Tibial nerve (tissue), 4 donors: ENCODE measurements around the gene ENDOG. TPM values are rescaled to one million over a fixed set of nuclear protein-coding genes. Genes with fewer than 3 reads are reported as not detected.
A peak's percentile ranks its signal among the peaks of the same experiment; 100 is the strongest.
"Not testable (repeated sequence)": the region's sequence is repeated elsewhere in the genome, so short reads cannot be mapped to it uniquely, and the experiment has no call there.

Experiments used
- DNase-seq, 2 donors: peaks; one replicate each; pipeline ENCODE4 v3.0.0-alpha.2; 2019; ENCODE audit warnings: low spot score in 2 of 2
- H3K27ac ChIP-seq, 4 donors: fragments of 200-600 bp; sonication (generic) in 3 of 4; one replicate each; pipeline ENCODE4 v1.5.1; 2017 to 2019; ENCODE audit warnings: mild to moderate bottlenecking in 1 of 4
- H3K27me3 ChIP-seq, 2 donors: fragments of 200-600 bp; sonication (generic) in 1 of 2; one replicate each; pipeline versions ENCODE4 v1.5.1 to v1.6.0; 2017 to 2019
- H3K36me3 ChIP-seq, 3 donors: fragments of 200-600 bp; sonication (generic); one replicate each; pipeline ENCODE4 v1.5.1; 2018 to 2019
- H3K4me1 ChIP-seq, 4 donors: fragments of 200-600 bp; sonication (generic) in 3 of 4; one replicate each; pipeline ENCODE4 v1.5.1; 2017 to 2019
- H3K4me3 ChIP-seq, 4 donors: fragments of 200-600 bp; sonication (generic) in 3 of 4; one replicate each; pipeline ENCODE4 v1.5.1; 2017 to 2019; ENCODE audit warnings: mild to moderate bottlenecking in 1 of 4, moderate library complexity in 1 of 4
- H3K9me3 ChIP-seq, 4 donors: fragments of 200-600 bp; sonication (generic) in 3 of 4; one replicate each; pipeline ENCODE4 v1.5.1; 2017 to 2019
- CTCF ChIP-seq, 5 experiments: fragments of 200-600 bp in 3 of 5; fragments of 450-650 bp in 2 of 5; sonication (generic) in 3 of 5; IDR thresholded peaks; one replicate each; pipeline ENCODE4 v1.5.1; 2016 to 2019; ENCODE audit warnings: antibody characterized with exemption in 5 of 5, mild to moderate bottlenecking in 3 of 5, moderate library complexity in 2 of 5
- EP300 ChIP-seq, 2 donors: sonication (generic); formaldehyde crosslinking; IDR thresholded peaks; one replicate each; pipeline ENCODE4 v1.6.1; 2017; ENCODE audit warnings: antibody characterized with exemption in 2 of 2, mild to moderate bottlenecking in 1 of 2
- POLR2A ChIP-seq, 2 donors: fragments of 450-650 bp; IDR thresholded peaks; one replicate each; pipeline ENCODE4 v1.6.1; 2017; ENCODE audit warnings: antibody characterized with exemption in 2 of 2, mild to moderate bottlenecking in 2 of 2, moderate library complexity in 2 of 2
- WGBS, 2 donors: methylation state at CpG; one replicate each; pipeline ENCODE4 v1.1.5; 2018; 5-methylcytosine and 5-hydroxymethylcytosine counted together
- total RNA-seq, 4 donors: library from RNA; depleted of rRNA; stranded (reverse); fragments of >200 nt; gene quantifications; one replicate each; pipeline ENCODE4 v1.1.0, GENCODE V29; 2016

The ENDOG gene
- total RNA-seq, 4 donors from 2014 or later: 22.8 to 53.1 (median 48.8) TPM

GRCh38 chr9:128863647-128864046 lies 45.3 kb downstream of the ENDOG start:
- Histone ChIP-seq H3K9me3 (no peaks in the 10 kb centered on the region), H3K27ac (peak overlapping the region in 1 of 4 donors; percentile 44), H3K36me3 (no peaks in the 10 kb centered on the region), H3K27me3 (no peaks in the 10 kb centered on the region), H3K4me3 (no peak overlapping the region), H3K4me1 (peaks cover 0 to 14% (median 1%) of the 10 kb centered on the region in 4 donors)
- DNase-seq: peak; percentile 54 to 64
- TF ChIP-seq POLR2A (IDR thresholded peaks at IDR 0.05) (no peak), CTCF (IDR thresholded peaks at IDR 0.05) (peak; percentile 89 to 98 (median 96))
- 19 to 22% methylated on average over 10 of the region's 10 CpGs for WGBS, 2 donors

GRCh38 chr9:128870128-128870940 lies 52.0 kb downstream of the ENDOG start:
- no peaks in the 10 kb centered on the region for H3K9me3 ChIP-seq
- H3K27me3 ChIP-seq: no peaks in the 10 kb centered on the region
- H3K4me3 ChIP-seq: no peak overlapping the region
- TF ChIP-seq EP300 (IDR thresholded peaks at IDR 0.05) (no peak), CTCF (IDR thresholded peaks at IDR 0.05) (no peak), POLR2A (IDR thresholded peaks at IDR 0.05) (no peak)
- 58 to 65% methylated on average over 7 of the region's 7 CpGs for WGBS, 2 donors
- H3K36me3 ChIP-seq: peaks cover 0 to 4% (median 0%) of the 10 kb centered on the region in 3 donors
- no peak overlapping the region for H3K27ac ChIP-seq
- DNase-seq: no peak
- no peaks in the 10 kb centered on the region for H3K4me1 ChIP-seq

GRCh38 chr9:128870941-128871265 lies 52.6 kb downstream of the ENDOG start:
- H3K36me3 ChIP-seq, H3K4me1 ChIP-seq, H3K9me3 ChIP-seq, H3K27me3 ChIP-seq, H3K4me3 ChIP-seq, H3K27ac ChIP-seq, DNase-seq: not testable (repeated sequence)
- WGBS, 2 donors: 87 to 90% methylated on average over 7 of the region's 7 CpGs

Other genes with a start within 250 kb of the ENDOG start
- 100 to 1,000 TPM in 3 of 4 donors, 10 to 100 TPM in 1; 53.8 to 117 (median 111) TPM for gene DYNC2I2, start 161.7 kb upstream of the ENDOG start, total RNA-seq
- gene SET, start 129.3 kb upstream of the ENDOG start, total RNA-seq: 100 to 1,000 TPM; 143 to 156 (median 145) TPM
- 10 to 100 TPM in 2 of 4 donors, 1 to 10 TPM in 2; 6.6 to 17.1 (median 8.9) TPM for gene PKN3, start 116.0 kb upstream of the ENDOG start, total RNA-seq
- gene ZDHHC12, start 94.4 kb upstream of the ENDOG start, total RNA-seq: 10 to 100 TPM; 13.2 to 34.1 (median 25.3) TPM
- 10 to 100 TPM; 45.8 to 68.6 (median 61.3) TPM for gene ZER1, start 46.6 kb upstream of the ENDOG start, total RNA-seq
- gene TBC1D13, start 31.2 kb upstream of the ENDOG start, total RNA-seq: 10 to 100 TPM; 15.1 to 23.7 (median 17.9) TPM
- gene SPOUT1, start 11.3 kb downstream of the ENDOG start, total RNA-seq: 10 to 100 TPM; 26.4 to 71.7 (median 39.0) TPM
- 1 to 10 TPM; 7.4 to 9.0 (median 8.6) TPM for gene KYAT1, start 63.5 kb downstream of the ENDOG start, total RNA-seq
- gene LRRC8A, start 63.6 kb downstream of the ENDOG start, total RNA-seq: 10 to 100 TPM; 65.1 to 94.7 (median 81.1) TPM
- gene PHYHD1, start 102.5 kb downstream of the ENDOG start, total RNA-seq: 10 to 100 TPM; 37.8 to 55.3 (median 45.8) TPM
- 10 to 100 TPM in 3 of 4 donors, 1 to 10 TPM in 1; 9.4 to 13.1 (median 12.3) TPM for gene DOLK, start 129.1 kb downstream of the ENDOG start, total RNA-seq
- gene NUP188, start 129.2 kb downstream of the ENDOG start, total RNA-seq: 10 to 100 TPM; 22.9 to 76.5 (median 43.5) TPM
- 100 to 1,000 TPM; 117 to 175 (median 129) TPM for gene SH3GLB2, start 209.8 kb downstream of the ENDOG start, total RNA-seq
- gene MIGA2, start 218.1 kb downstream of the ENDOG start, total RNA-seq: 10 to 100 TPM; 25.3 to 56.7 (median 34.2) TPM